Hepatocyte (in vitro differentiated cells): ENCODE data around the gene SPATA24.

ENCODE experiments used
- EZH2 ChIP-seq: fragments of 200-600 bp; sonication (generic); IDR thresholded peaks from 2 replicates; pipeline ENCODE4 v1.6.1; 2016; ENCODE audit warnings: antibody characterized with exemption, mild to moderate bottlenecking, borderline replicate concordance
- EZH2phosphoT487 ChIP-seq: fragments of 200-600 bp; sonication (generic); IDR thresholded peaks from one replicate; pipeline ENCODE4 v1.6.1; 2018; ENCODE audit warnings: antibody characterized with exemption, mild to moderate bottlenecking, low read depth, moderate library complexity; ENCODE audit not compliant: unreplicated experiment, severe bottlenecking
- TF ChIP-seq, protein P1 (sequence below): fragments of 200-600 bp; sonication (generic); IDR thresholded peaks from 2 replicates; pipeline ENCODE4 v1.5.1; 2016; ENCODE audit warnings: antibody characterized with exemption, mild to moderate bottlenecking; ENCODE audit not compliant: poor library complexity

DNA sequence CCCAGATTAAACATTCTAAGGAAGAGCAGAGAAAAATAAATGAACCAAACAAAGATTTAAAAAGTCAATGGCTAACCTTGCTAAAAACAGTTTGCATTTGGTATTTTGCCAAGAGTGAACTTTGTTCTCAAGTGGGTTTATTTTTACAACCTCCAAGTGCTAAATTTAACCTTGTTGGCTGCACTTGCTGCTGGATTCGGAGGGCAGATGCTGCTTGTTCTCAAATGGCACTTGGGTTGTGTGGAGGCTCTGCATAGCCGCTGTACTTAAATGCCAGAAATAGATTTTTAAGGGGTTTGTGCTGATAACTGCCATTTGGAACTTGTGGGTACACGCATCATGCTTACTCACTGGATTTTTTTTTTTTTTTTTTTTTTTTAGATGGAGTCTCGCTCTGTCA lies 13.3 kb upstream of the SPATA24 start:
- TF ChIP-seq, protein P1, sequence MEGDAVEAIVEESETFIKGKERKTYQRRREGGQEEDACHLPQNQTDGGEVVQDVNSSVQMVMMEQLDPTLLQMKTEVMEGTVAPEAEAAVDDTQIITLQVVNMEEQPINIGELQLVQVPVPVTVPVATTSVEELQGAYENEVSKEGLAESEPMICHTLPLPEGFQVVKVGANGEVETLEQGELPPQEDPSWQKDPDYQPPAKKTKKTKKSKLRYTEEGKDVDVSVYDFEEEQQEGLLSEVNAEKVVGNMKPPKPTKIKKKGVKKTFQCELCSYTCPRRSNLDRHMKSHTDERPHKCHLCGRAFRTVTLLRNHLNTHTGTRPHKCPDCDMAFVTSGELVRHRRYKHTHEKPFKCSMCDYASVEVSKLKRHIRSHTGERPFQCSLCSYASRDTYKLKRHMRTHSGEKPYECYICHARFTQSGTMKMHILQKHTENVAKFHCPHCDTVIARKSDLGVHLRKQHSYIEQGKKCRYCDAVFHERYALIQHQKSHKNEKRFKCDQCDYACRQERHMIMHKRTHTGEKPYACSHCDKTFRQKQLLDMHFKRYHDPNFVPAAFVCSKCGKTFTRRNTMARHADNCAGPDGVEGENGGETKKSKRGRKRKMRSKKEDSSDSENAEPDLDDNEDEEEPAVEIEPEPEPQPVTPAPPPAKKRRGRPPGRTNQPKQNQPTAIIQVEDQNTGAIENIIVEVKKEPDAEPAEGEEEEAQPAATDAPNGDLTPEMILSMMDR, result no peak
- TF ChIP-seq EZH2phosphoT487 (no peak), EZH2 (no peak)
